K562 (cell line): ENCODE data around the gene PSMC4. TPM values are rescaled to one million over a fixed set of nuclear protein-coding genes. Genes with fewer than 3 reads are reported as not detected.

ENCODE experiments used
- ATF7 ChIP-seq: fragments of 450-650 bp; IDR thresholded peaks from 2 replicates; pipeline ENCODE4 v1.7.1; 2014; ENCODE audit warnings: mild to moderate bottlenecking, moderate library complexity
- CBFA2T3 ChIP-seq: fragments of 450-650 bp; IDR thresholded peaks from 2 replicates; pipeline ENCODE4 v1.6.1; 2017
- GATAD2A ChIP-seq: fragments of 450-650 bp; IDR thresholded peaks from 2 replicates; pipeline ENCODE4 v1.6.1; 2017
- HDAC3 ChIP-seq: fragments of 450-650 bp; IDR thresholded peaks from 2 replicates; pipeline ENCODE4 v1.6.1; 2018; ENCODE audit warnings: borderline replicate concordance, mild to moderate bottlenecking, moderate library complexity; ENCODE audit not compliant: partially characterized antibody
- KAT7 ChIP-seq: sonication (generic); formaldehyde crosslinking; IDR thresholded peaks from 2 replicates; pipeline ENCODE4 v1.8.0; 2022; ENCODE audit warnings: missing genetic modification reagents, mild to moderate bottlenecking, borderline replicate concordance
- L3MBTL2 ChIP-seq: fragments of 450-650 bp; IDR thresholded peaks from 2 replicates; pipeline ENCODE4 v1.6.1; 2016; ENCODE audit warnings: mild to moderate bottlenecking, moderate library complexity
- LARP7 ChIP-seq: fragments of 450-650 bp; IDR thresholded peaks from 2 replicates; pipeline ENCODE4 v1.6.1; 2016
- LCOR ChIP-seq: sonication (generic); formaldehyde crosslinking; IDR thresholded peaks from 2 replicates; pipeline ENCODE4 v1.8.0; 2022; ENCODE audit warnings: mild to moderate bottlenecking, missing genetic modification reagents
- MEIS2 ChIP-seq: fragments of 450-650 bp; IDR thresholded peaks from 2 replicates; pipeline ENCODE4 v1.6.1; 2014; ENCODE audit warnings: mild to moderate bottlenecking; ENCODE audit not compliant: partially characterized antibody
- MLX ChIP-seq, 2 experiments: fragments of 450-650 bp in 1 of 2; sonication (generic) in 1 of 2; formaldehyde crosslinking; conservative IDR thresholded peaks; 2 replicates each; pipeline versions ENCODE4 v1.4.0 to v1.8.1; 2020 to 2022; ENCODE audit warnings: mild to moderate bottlenecking in 1 of 2, missing genetic modification reagents in 1 of 2
- NFXL1 ChIP-seq: fragments of 450-650 bp; formaldehyde crosslinking; IDR thresholded peaks from 2 replicates; pipeline ENCODE4 v1.4.0; 2021; ENCODE audit warnings: mild to moderate bottlenecking
- NR1H2 ChIP-seq: sonication (generic); formaldehyde crosslinking; IDR thresholded peaks from 2 replicates; pipeline ENCODE4 v1.4.0; 2020; ENCODE audit warnings: mild to moderate bottlenecking, missing genetic modification reagents
- RAD51 ChIP-seq: fragments of 450-650 bp; IDR thresholded peaks from 2 replicates; pipeline ENCODE4 v1.7.1; 2016; ENCODE audit warnings: low read depth, mild to moderate bottlenecking, borderline replicate concordance
- RBM39 ChIP-seq: fragments of 200-400 bp; formaldehyde crosslinking; optimal IDR thresholded peaks from 2 replicates; pipeline ENCODE3; 2018; ENCODE audit warnings: low read depth, low read length
- SMC3 ChIP-seq: conservative IDR thresholded peaks from 2 replicates; pipeline ENCODE4 v1.6.1; 2011; ENCODE audit warnings: low read depth, low read length, improper control_type of control experiment; ENCODE audit not compliant: insufficient read depth
- SRF ChIP-seq, 2 experiments: fragments of 250-450, 450-650 bp in 1 of 2; sonication (Bioruptor Pico) in 1 of 2; sonication (generic) in 1 of 2; formaldehyde crosslinking; IDR thresholded peaks; 2 replicates each; pipeline versions ENCODE4 v1.5.0 to v1.5.1; 2020 to 2022; ENCODE audit warnings: mild to moderate bottlenecking in 1 of 2, missing genetic modification reagents in 1 of 2
- ZEB2 ChIP-seq: fragments of 450-650 bp; IDR thresholded peaks from 2 replicates; pipeline ENCODE4 v1.6.1; 2016
- ZNF124 ChIP-seq: sonication (generic); formaldehyde crosslinking; IDR thresholded peaks from 2 replicates; pipeline ENCODE4 v1.8.1; 2022; ENCODE audit warnings: missing genetic modification reagents
- ZNF398 ChIP-seq: fragments of 250-450 bp; sonication (Bioruptor Pico); IDR thresholded peaks from 2 replicates; pipeline ENCODE4 v1.8.0; 2021; ENCODE audit warnings: moderate library complexity, mild to moderate bottlenecking, inconsistent platforms
- ZNF766 ChIP-seq: fragments of 200-800 bp; sonication (Bioruptor generic); conservative IDR thresholded peaks from 2 replicates; pipeline ENCODE4 v1.6.1; 2016; ENCODE audit warnings: missing genetic modification characterization, missing compliant biosample characterization
- polyA plus RNA-seq, 8 experiments: library from polyadenylated mRNA; depleted of rRNA in 4 of 8; stranded (reverse) in 5 of 8; unstranded in 3 of 8; fragments of >200 nt; fragmentation: Nextera tagmentation in 2 of 8; fragmentation: Illumina TruSeq in 1 of 8; extraction: Ambion mirVana in 2 of 8; extraction: Trizol in 1 of 8; gene quantifications; 2 replicates each; pipeline versions ENCODE4 v1.2.1 to v1.2.3, GENCODE V29; 2011 to 2014; ENCODE audit warnings: inconsistent platforms in 1 of 8, missing spikeins in 1 of 8
- total RNA-seq, 7 experiments: library from RNA; depleted of rRNA in 6 of 7; stranded (reverse); fragments of >200 nt in 6 of 7; fragmentation: Illumina TruSeq in 2 of 7; extraction: Trizol in 2 of 7; gene quantifications; 2 replicates each; pipeline versions ENCODE4 v1.2.1 to v1.2.3, GENCODE V29; 2011 to 2021; ENCODE audit warnings: low replicate concordance in 1 of 7
- TF ChIP-seq, protein P1 (sequence below), 2 experiments: fragments of 450-650 bp; IDR thresholded peaks; 2 replicates each; pipeline ENCODE4 v1.6.1; 2018; ENCODE audit warnings: mild to moderate bottlenecking in 2 of 2, low read depth in 1 of 2; ENCODE audit not compliant: partially characterized antibody in 2 of 2

Gene PSMC4
- total and polyA plus RNA-seq, 9 of the 15 experiments (the other 6 are each of a cell fraction or from before 2014, with no cell fraction given): 45.9 to 475 (median 142) TPM

GRCh38 chr19:39971380-39972035 lies 543 bp downstream of the PSMC4 start (continued):
- TF ChIP-seq GATAD2A (no peak), NFXL1 (CRISPR knock-in tag) (no peak), HDAC3 (no peak), LARP7 (0 out of 2 replicates have a peak, but pooled peaks have one; percentile 57), ZEB2 (0 out of 2 replicates have a peak, but pooled peaks have one; percentile 35), ZNF766 (no peak), ZNF398 (CRISPR knock-in tag) (no peak), CBFA2T3 (no peak; the same call in 1 of the 2 replicates), RBM39 (no peak), L3MBTL2 (no peak), MEIS2 (peak; percentile 73), KAT7 (CRISPR knock-in tag) (no peak), RAD51 (peak; percentile 20; the same call in 1 of the 2 replicates), SRF (CRISPR knock-in tag; IDR thresholded peaks at IDR 0.05) (no peak), ATF7 (no peak), MLX (CRISPR knock-in tag; conservative IDR thresholded peaks at IDR 0.05) (no peak), NR1H2 (no peak), SMC3 (no peak), LCOR (CRISPR knock-in tag) (0 out of 2 replicates have a peak, but pooled peaks have one; percentile 5), ZNF124 (CRISPR knock-in tag) (no peak)
- TF ChIP-seq, protein P1, sequence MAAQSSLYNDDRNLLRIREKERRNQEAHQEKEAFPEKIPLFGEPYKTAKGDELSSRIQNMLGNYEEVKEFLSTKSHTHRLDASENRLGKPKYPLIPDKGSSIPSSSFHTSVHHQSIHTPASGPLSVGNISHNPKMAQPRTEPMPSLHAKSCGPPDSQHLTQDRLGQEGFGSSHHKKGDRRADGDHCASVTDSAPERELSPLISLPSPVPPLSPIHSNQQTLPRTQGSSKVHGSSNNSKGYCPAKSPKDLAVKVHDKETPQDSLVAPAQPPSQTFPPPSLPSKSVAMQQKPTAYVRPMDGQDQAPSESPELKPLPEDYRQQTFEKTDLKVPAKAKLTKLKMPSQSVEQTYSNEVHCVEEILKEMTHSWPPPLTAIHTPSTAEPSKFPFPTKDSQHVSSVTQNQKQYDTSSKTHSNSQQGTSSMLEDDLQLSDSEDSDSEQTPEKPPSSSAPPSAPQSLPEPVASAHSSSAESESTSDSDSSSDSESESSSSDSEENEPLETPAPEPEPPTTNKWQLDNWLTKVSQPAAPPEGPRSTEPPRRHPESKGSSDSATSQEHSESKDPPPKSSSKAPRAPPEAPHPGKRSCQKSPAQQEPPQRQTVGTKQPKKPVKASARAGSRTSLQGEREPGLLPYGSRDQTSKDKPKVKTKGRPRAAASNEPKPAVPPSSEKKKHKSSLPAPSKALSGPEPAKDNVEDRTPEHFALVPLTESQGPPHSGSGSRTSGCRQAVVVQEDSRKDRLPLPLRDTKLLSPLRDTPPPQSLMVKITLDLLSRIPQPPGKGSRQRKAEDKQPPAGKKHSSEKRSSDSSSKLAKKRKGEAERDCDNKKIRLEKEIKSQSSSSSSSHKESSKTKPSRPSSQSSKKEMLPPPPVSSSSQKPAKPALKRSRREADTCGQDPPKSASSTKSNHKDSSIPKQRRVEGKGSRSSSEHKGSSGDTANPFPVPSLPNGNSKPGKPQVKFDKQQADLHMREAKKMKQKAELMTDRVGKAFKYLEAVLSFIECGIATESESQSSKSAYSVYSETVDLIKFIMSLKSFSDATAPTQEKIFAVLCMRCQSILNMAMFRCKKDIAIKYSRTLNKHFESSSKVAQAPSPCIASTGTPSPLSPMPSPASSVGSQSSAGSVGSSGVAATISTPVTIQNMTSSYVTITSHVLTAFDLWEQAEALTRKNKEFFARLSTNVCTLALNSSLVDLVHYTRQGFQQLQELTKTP (IDR thresholded peaks at IDR 0.05; ENCODE audit: low read depth in 1 of 2, partially characterized antibody in 2 of 2): peak in 1 of 2 experiments; percentile 31
